Activated CD4-positive, alpha-beta T cell treated with anti-CD3 and anti-CD28 coated beads, Interleukin-2, Interleukin-6, amounts not matched to agents 100 ng/mL and 50 ng/mL, durations not matched to agents 16 hours and 8 hours (primary cell): ENCODE data around the gene FTO.

Experiments used
- DNase-seq: peaks from one replicate; pipeline ENCODE4 v3.0.0-alpha.2; 2020

Gene FTO

GRCh38 chr16:54031107-54031760 is 327.3 kb downstream of the FTO start:
- DNase-seq: no peak

GRCh38 chr16:54033747-54034146 is 329.8 kb downstream of the FTO start:
- no peak for DNase-seq

- no peak for DNase-seq
These were observed 330.7 kb downstream of the FTO start for GRCh38 chr16:54034684-54035083.

GRCh38 chr16:54040480-54040879 is 336.5 kb downstream of the FTO start:
- no peak for DNase-seq

- no peak for DNase-seq
These were observed 337.0 kb downstream of the FTO start for GRCh38 chr16:54040975-54041374.

GRCh38 chr16:54048586-54049495 is 344.9 kb downstream of the FTO start:
- no peak for DNase-seq

DNA sequence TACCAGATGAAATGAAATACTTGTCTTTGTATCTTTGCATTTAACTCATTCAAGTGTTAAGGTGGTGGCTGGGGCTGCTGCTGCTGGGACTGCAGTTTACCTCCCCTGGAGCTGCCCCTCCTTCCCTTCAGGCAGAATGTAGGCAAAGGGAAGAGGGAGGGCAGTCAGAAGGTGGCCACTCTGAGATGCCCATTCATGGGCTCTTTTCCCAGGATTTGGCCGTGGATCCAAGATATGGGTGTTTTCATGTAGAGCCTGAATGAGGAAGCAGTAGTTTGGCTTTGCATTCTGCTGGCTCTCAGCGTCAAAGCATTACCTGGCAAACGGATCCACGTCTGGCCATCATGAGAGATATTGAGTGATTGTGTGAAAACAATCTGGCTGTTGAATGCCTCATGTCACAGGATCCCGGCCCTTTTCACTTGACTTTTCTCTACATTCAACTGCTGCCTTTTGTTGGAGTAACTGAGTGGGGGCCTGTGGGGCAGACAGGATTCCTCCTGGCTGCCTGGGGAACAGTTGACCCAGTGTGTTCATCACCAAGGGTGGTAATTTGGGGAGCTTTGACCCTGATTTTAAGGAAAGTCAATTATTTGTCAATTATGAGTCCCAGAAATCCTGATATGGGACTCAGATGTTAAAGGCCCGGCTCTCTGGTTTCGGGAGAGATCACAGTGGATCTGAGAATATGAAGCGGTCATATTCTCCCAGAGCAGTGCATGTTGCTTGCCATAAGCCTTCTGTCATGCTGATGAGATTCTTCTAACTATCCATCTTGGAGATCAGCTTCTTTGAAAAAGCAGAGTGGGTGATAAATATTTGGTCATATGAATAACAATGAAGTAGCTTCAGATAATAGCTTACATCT is 345.9 kb downstream of the FTO start:
- no peak for DNase-seq

DNA sequence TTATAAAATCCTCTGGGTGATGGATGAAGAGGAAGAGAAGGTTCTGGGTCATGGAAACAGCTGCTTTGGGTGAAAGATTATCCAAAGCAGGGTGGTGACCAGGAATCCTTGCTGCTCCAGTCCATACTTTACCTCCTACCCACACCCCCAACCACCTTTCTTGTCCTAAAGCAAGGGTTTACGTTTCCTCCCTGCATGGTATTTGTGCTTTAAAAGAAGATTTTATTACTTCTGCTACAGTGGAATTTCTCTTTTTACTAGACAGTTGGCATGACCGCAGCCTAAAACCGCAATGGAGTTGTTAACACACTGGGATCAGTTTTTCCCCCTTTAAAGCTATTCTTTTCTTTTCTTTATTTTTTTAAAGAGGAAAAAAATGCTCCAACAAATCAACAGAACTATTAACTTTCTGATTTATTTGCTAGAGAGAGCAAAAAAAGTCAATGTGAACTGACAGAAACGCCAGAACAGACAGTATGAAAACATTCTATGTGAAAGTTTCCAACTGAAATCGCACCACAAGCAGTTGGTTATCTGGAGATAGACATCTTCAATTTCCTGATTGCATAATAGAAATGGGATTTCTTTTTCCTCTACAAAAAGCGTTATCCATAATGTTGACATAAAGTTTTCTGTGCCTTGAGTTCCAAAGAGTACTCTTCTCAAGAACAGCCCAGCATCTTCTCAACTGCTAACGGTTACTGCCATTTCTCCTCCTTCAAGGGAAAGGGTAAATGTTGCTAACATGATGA is 346.7 kb downstream of the FTO start:
- no peak for DNase-seq

- DNase-seq: no peak
These were observed 347.9 kb downstream of the FTO start for GRCh38 chr16:54051821-54052220.

DNA sequence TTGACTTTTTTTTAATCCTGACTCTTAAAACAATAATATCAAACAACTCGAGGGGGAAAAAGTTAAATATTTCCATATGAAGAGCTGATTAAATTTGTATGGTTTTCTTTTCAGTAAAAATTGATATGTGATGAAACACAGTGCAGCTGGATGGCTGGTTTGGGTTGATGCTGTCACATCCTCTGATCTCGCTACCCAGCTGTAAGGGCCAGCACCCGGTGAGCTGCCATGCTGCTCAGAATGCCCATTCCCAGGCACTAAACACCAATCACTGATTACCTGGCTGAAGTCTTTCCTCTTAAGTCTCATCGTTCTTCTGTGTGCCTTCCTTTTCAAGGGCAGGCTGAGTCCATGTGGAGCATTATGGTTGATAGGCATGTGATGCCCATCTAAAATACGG is 348.3 kb downstream of the FTO start:
- no peak for DNase-seq

GRCh38 chr16:54053891-54054820 is 350.2 kb downstream of the FTO start:
- DNase-seq: no peak

DNA sequence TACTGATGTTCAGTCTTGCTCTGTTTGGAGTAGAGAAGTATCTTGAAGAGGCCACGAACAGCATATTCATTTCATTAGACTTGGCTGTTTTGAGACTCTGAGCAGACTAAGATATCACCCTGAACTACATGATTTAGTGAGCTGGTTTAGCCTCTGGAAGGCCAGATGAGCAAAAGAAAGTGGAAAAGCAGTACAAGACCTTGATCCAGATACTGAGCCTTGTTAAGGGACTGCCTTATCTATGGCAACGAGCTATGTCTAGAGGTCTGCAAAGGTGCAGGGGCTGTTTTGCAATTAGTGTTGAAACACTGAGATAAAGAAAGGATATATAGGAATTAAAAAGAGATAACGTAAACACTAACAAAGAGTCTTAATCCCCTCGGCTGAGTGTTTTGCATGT is 351.2 kb downstream of the FTO start:
- no peak for DNase-seq

- DNase-seq: no peak
These were observed 351.9 kb downstream of the FTO start for GRCh38 chr16:54055864-54056263.

- DNase-seq: no peak
These were observed 353.0 kb downstream of the FTO start for GRCh38 chr16:54056921-54057320.

GRCh38 chr16:54059319-54059718 is 355.4 kb downstream of the FTO start:
- DNase-seq: no peak

GRCh38 chr16:54060599-54061421 is 356.9 kb downstream of the FTO start:
- DNase-seq: no peak

- no peak for DNase-seq
These were observed 357.5 kb downstream of the FTO start for GRCh38 chr16:54061454-54061853.

DNA sequence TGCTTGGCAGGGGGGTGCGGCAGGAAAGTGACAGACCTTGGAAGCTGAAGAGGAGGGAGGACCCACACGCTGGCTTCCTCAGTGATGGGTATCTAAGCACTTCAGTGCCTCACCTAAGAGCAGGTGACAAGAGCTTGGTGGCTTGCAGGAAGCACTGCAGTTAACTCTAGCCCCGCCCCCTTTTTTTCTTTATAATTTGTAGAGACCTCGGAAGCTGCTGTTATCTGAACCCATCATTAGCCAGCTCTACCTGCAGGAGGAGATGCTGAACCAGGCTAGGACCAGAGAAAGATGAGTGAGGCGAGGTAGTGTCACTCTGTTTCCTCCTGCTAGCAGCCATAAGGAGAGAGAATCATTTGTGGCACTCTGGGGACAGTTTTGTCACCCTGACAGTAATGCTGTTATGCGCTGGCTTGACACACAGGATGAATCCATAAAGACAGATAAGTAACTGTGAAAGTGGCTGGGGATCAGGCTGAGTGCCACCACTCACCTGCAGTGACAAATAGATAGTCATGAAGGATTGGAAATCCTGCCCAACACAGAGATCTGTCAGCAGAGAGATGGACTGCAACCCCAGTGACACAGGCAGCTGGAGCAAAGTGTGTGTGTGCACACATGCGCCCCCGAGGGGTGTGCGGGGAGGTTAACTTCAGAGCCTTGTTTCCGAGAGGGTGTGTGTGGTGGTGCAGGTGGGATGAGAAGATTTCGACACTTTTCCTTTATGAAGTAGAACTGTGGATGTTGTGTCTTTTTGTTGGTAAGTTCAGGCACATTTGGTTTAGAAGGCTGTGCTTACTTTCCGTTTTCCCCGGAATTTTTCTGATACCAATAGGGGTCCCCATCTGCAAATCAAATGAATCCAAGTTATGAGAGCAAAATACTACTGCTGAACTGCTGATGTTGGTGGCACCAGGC is 358.7 kb downstream of the FTO start:
- DNase-seq: no peak

GRCh38 chr16:54063279-54063773 is 359.4 kb downstream of the FTO start:
- no peak for DNase-seq
